Esophagus muscularis mucosa (tissue), 4 donors: Measurements from ENCODE around the gene N4BP2L2. TPM values are rescaled to one million over a fixed set of nuclear protein-coding genes. Genes with fewer than 3 reads are reported as not detected.
"Not testable (repeated sequence)": the region's sequence is repeated elsewhere in the genome, so short reads cannot be mapped to it uniquely, and the experiment has no call there.

ENCODE experiments used
- DNase-seq: peaks from one replicate; pipeline ENCODE4 v3.0.0-alpha.2; 2017; ENCODE audit errors: extremely low spot score
- H3K27ac ChIP-seq, 4 donors: fragments of 200-600 bp; sonication (generic); replicated peaks in 1 of 4; 1 replicate in 3 of 4; 2 replicates in 1 of 4; pipeline ENCODE4 v1.5.1; 2016 to 2019; ENCODE audit warnings: mild to moderate bottlenecking in 1 of 4
- H3K27me3 ChIP-seq, 4 donors: fragments of 200-600 bp; sonication (generic); one replicate each; pipeline versions ENCODE4 v1.5.1 to v1.6.0; 2016 to 2019
- H3K36me3 ChIP-seq, 4 donors: fragments of 200-600 bp; sonication (generic); one replicate each; pipeline ENCODE4 v1.5.1; 2016 to 2019
- H3K4me1 ChIP-seq, 4 donors: fragments of 200-600 bp; sonication (generic); one replicate each; pipeline ENCODE4 v1.5.1; 2016 to 2019
- H3K4me3 ChIP-seq, 4 donors: fragments of 200-600 bp; sonication (generic); 1 replicate in 2 of 4; 2 replicates in 2 of 4; pipeline ENCODE4 v1.5.1; 2016 to 2019; ENCODE audit warnings: mild to moderate bottlenecking in 4 of 4, moderate library complexity in 1 of 4
- H3K9me3 ChIP-seq, 4 donors: fragments of 200-600 bp; sonication (generic); 1 replicate in 3 of 4; 2 replicates in 1 of 4; pipeline ENCODE4 v1.5.1; 2016 to 2019
- EP300 ChIP-seq: sonication (generic); formaldehyde crosslinking; IDR thresholded peaks from one replicate; pipeline ENCODE4 v1.6.1; 2017; ENCODE audit warnings: antibody characterized with exemption
- POLR2A ChIP-seq: fragments of 450-650 bp; IDR thresholded peaks from one replicate; pipeline ENCODE4 v1.6.1; 2017; ENCODE audit warnings: antibody characterized with exemption, moderate library complexity, mild to moderate bottlenecking, low read depth
- POLR2AphosphoS5 ChIP-seq, 2 donors: sonication (generic); formaldehyde crosslinking; IDR thresholded peaks; one replicate each; pipeline ENCODE4 v1.6.1; 2017; ENCODE audit warnings: antibody characterized with exemption in 2 of 2
- WGBS: methylation state at CpG from one replicate; pipeline ENCODE4 v1.1.5; 2018; 5-methylcytosine and 5-hydroxymethylcytosine counted together
- intact Hi-C: fragments of 100-400 bp; cut with DNase I; formaldehyde crosslinking; loops from one replicate; pipeline ENCODE4 v1.15.1; 2023
- total RNA-seq, 4 donors: library from RNA; depleted of rRNA; stranded (reverse); fragments of >200 nt; gene quantifications; one replicate each; pipeline versions ENCODE4 v1.1.0 to v1.2.1, GENCODE V29; 2016
- TF ChIP-seq, protein P1 (sequence below), 3 experiments: fragments of 200-600 bp in 2 of 3; fragments of 450-650 bp in 1 of 3; sonication (generic) in 2 of 3; IDR thresholded peaks; one replicate each; pipeline ENCODE4 v1.5.1; 2017 to 2019; ENCODE audit warnings: antibody characterized with exemption in 3 of 3, mild to moderate bottlenecking in 2 of 3, moderate library complexity in 1 of 3

The N4BP2L2 gene
- total RNA-seq, 4 donors from 2014 or later: 81.2 to 198 (median 106) TPM

DNA sequence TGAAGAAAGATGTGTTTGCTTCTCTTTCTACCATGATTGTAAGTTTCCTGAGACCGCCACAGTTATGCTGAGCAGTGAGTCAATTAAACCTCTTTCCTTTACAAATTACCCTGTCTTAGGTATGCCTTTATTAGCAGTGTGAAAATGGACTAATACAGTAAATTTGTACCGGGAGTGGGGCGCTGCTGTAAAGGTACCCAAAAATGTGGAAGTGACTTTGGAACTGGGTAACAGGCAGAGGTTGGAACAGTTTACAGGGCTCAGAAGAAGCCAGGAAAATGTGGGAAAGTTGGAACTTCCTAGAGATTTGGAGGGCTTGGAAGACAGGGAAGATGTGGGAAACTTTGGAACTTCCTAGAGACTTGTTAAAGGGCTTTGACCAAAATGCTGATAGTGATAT is 38.4 kb upstream of the N4BP2L2 start:
- peaks cover 0 to 8% (median 0%) of the 10 kb centered on the region in 4 donors for H3K9me3 ChIP-seq
- H3K4me3 ChIP-seq: no peak overlapping the region
- DNase-seq: no peak
- intact Hi-C loops: loop anchor here (10.0 kb wide), 1 partner anchor 192 kb away; no protein-coding TSS in a partner anchor
- no peaks in the 10 kb centered on the region for H3K36me3 ChIP-seq
- no peaks in the 10 kb centered on the region for H3K4me1 ChIP-seq
- WGBS: 97% methylated on average over 3 of the region's 3 CpGs
- H3K27me3 ChIP-seq: no peaks in the 10 kb centered on the region
- TF ChIP-seq, protein P1, sequence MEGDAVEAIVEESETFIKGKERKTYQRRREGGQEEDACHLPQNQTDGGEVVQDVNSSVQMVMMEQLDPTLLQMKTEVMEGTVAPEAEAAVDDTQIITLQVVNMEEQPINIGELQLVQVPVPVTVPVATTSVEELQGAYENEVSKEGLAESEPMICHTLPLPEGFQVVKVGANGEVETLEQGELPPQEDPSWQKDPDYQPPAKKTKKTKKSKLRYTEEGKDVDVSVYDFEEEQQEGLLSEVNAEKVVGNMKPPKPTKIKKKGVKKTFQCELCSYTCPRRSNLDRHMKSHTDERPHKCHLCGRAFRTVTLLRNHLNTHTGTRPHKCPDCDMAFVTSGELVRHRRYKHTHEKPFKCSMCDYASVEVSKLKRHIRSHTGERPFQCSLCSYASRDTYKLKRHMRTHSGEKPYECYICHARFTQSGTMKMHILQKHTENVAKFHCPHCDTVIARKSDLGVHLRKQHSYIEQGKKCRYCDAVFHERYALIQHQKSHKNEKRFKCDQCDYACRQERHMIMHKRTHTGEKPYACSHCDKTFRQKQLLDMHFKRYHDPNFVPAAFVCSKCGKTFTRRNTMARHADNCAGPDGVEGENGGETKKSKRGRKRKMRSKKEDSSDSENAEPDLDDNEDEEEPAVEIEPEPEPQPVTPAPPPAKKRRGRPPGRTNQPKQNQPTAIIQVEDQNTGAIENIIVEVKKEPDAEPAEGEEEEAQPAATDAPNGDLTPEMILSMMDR (IDR thresholded peaks at IDR 0.05): no peak
- TF ChIP-seq POLR2AphosphoS5 (IDR thresholded peaks at IDR 0.05): no peak
- no peak for TF ChIP-seq POLR2A
- no peak for TF ChIP-seq EP300
- H3K27ac ChIP-seq: no peak overlapping the region

DNA sequence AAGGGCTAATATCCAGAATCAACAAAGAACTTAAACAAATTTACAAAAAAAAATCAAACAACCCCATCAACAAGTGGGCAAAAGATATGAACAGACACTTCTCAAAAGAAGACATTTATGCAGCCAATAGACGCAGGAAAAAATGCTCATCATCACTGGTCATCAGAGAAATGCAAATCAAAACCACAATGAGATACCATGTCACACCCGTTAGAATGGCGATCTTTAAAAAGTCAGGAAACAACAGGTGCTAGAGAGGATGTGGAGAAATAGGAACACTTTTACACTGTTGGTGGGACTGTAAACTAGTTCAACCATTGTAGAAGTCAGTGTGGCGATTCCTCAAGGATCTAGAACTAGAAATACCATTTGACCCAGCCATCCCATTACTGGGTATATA is 37.1 kb upstream of the N4BP2L2 start:
- H3K36me3 ChIP-seq, H3K9me3 ChIP-seq, H3K27ac ChIP-seq, H3K27me3 ChIP-seq, H3K4me3 ChIP-seq, DNase-seq, H3K4me1 ChIP-seq: not testable (repeated sequence)
- 90% methylated on average over 4 of the region's 4 CpGs for WGBS
- intact Hi-C loops: loop anchor here (10.0 kb wide), 1 partner anchor 191 kb away; no protein-coding TSS in a partner anchor

DNA sequence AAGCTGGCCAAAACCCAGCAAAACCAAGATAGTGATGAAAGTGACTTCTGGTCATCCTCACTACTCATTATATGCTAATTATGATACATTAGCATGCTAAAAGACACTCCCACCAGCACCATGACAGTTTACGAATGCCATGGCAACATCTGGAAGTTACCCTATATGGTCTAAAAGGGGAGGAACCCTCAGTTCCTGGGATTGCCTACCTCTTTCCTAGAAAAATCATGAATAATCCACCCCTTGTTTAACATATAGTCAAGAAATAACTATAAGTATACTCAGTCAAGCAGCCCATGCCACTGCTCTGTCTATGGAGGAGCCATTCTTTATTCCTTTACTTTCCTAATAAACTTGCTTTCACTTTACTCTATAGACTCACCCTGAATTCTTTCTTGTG is 22.2 kb upstream of the N4BP2L2 start:
- H3K27me3 ChIP-seq, H3K36me3 ChIP-seq, intact Hi-C loops, H3K4me3 ChIP-seq, H3K4me1 ChIP-seq, DNase-seq, H3K27ac ChIP-seq: not testable (repeated sequence)
- WGBS: 92% methylated on average over 1 of the region's 1 CpG
- H3K9me3 ChIP-seq: peaks cover 0 to 10% (median 7%) of the 10 kb centered on the region in 4 donors

DNA sequence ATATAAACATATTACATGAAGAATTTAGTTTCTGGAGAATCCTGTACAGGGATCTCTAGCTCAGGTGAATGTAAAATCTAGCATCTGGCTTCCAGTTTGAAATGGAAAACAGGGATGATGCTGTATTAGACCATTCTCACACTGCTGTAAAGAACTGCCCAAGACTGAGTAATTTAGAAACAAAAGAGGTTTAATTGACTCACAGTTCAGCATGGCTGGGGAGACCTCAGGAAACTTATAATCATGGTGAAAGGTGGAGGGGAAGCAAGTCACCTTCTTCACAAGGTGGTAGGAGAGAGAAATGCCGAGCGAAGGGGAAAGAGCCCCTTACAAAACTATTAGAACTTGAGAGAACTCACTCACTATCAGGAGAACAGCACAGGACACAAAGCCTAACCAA is 17.0 kb upstream of the N4BP2L2 start:
- Histone ChIP-seq H3K9me3 (no peaks in the 10 kb centered on the region), H3K4me1 (no peaks in the 10 kb centered on the region), H3K27me3 (no peaks in the 10 kb centered on the region), H3K36me3 (no peaks in the 10 kb centered on the region), H3K4me3 (no peak overlapping the region), H3K27ac (no peak overlapping the region)
- TF ChIP-seq POLR2AphosphoS5 (IDR thresholded peaks at IDR 0.05) (no peak), POLR2A (no peak), EP300 (no peak)
- TF ChIP-seq, protein P1 (IDR thresholded peaks at IDR 0.05): no peak
- no peak for DNase-seq
- 94% methylated on average over 2 of the region's 2 CpGs for WGBS
- intact Hi-C loops: no loop called here

DNA sequence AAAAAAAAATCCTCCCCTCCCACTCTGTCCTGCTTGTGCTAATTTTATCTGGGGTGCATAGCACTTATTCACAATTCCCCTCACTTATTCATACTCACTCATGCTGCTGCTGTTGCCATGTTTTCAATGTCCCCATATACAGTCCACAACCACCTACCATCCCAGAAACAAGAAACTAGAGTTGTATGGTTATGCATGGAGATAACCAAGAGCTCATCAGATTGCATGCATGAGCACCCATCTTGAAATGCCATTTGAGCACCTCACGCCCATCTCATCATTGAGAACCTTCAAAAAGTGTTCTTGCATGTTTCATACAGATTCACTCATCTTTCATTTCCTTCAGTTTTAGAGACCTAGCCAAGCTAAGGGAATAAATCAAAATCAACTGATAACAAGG is 15.1 kb upstream of the N4BP2L2 start:
- H3K4me3 ChIP-seq: no peak overlapping the region
- WGBS: 86% methylated on average over 1 of the region's 1 CpG
- no peaks in the 10 kb centered on the region for H3K4me1 ChIP-seq
- no peaks in the 10 kb centered on the region for H3K36me3 ChIP-seq
- no peaks in the 10 kb centered on the region for H3K9me3 ChIP-seq
- no peak for DNase-seq
- no peak overlapping the region for H3K27ac ChIP-seq
- TF ChIP-seq, protein P1 (IDR thresholded peaks at IDR 0.05): no peak
- TF ChIP-seq POLR2AphosphoS5 (IDR thresholded peaks at IDR 0.05) (no peak), EP300 (no peak)
- intact Hi-C loops: no loop called here
- H3K27me3 ChIP-seq: no peaks in the 10 kb centered on the region

DNA sequence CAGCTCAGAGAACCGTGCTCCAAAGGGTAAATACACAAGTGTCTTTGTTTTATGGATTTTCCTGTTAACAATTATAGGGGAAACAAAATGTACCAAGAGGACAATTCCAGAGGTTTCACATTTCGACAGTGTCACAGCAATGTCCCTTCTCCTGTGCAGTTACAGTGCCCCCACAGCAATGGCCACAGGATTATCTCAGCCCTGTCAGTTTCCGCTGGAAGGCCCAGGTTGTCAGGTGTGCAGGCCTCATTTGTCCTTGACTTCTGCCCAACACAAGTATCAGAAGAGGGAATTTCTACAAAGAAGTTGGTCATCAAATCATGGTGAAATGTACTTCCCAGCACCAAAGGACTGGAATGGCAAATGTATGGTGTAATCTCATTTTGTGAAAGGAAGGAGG is 11.2 kb upstream of the N4BP2L2 start:
- H3K9me3 ChIP-seq: no peaks in the 10 kb centered on the region
- WGBS: 90% methylated on average over 3 of the region's 3 CpGs
- H3K36me3 ChIP-seq: no peaks in the 10 kb centered on the region
- DNase-seq: no peak
- H3K27me3 ChIP-seq: no peaks in the 10 kb centered on the region
- TF ChIP-seq EP300: no peak
- TF ChIP-seq POLR2AphosphoS5 (IDR thresholded peaks at IDR 0.05): no peak
- TF ChIP-seq, protein P1 (IDR thresholded peaks at IDR 0.05): no peak
- TF ChIP-seq POLR2A: no peak
- intact Hi-C loops: no loop called here
- H3K27ac ChIP-seq: no peak overlapping the region
- H3K4me3 ChIP-seq: no peak overlapping the region
- no peaks in the 10 kb centered on the region for H3K4me1 ChIP-seq
